Stimulated activated CD8-positive, alpha-beta memory T cell treated with anti-CD3 and anti-CD28 coated beads, Interleukin-7, amount 100 ng/mL, for 48 hours (primary cell): ENCODE measurements around the gene IFNK.

Experiments used
- DNase-seq, 2 donors: peaks; one replicate each; pipeline ENCODE4 v3.0.0-alpha.2; 2020; ENCODE audit warnings: low read depth in 1 of 2; ENCODE audit errors: extremely low read depth in 1 of 2

The IFNK gene

GRCh38 chr9:27572566-27572917 lies 48.5 kb downstream of the IFNK start:
- peak in 1 of 2 donors; percentile 57 for DNase-seq

DNA sequence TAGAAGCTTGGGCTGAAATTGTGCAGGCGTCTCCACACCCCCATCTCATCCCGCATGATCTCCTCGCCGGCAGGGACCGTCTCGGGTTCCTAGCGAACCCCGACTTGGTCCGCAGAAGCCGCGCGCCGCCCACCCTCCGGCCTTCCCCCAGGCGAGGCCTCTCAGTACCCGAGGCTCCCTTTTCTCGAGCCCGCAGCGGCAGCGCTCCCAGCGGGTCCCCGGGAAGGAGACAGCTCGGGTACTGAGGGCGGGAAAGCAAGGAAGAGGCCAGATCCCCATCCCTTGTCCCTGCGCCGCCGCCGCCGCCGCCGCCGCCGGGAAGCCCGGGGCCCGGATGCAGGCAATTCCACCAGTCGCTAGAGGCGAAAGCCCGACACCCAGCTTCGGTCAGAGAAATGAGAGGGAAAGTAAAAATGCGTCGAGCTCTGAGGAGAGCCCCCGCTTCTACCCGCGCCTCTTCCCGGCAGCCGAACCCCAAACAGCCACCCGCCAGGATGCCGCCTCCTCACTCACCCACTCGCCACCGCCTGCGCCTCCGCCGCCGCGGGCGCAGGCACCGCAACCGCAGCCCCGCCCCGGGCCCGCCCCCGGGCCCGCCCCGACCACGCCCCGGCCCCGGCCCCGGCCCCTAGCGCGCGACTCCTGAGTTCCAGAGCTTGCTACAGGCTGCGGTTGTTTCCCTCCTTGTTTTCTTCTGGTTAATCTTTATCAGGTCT lies 49.0 kb downstream of the IFNK start, which contains the start of gene C9orf72:
Gene C9orf72, minus strand, starts transcription at position 564 of the 716 bp plus-strand sequence. CDS start 6,361 bp downstream, outside the sequence.
- peak; percentile 74 to 77 for DNase-seq

DNA sequence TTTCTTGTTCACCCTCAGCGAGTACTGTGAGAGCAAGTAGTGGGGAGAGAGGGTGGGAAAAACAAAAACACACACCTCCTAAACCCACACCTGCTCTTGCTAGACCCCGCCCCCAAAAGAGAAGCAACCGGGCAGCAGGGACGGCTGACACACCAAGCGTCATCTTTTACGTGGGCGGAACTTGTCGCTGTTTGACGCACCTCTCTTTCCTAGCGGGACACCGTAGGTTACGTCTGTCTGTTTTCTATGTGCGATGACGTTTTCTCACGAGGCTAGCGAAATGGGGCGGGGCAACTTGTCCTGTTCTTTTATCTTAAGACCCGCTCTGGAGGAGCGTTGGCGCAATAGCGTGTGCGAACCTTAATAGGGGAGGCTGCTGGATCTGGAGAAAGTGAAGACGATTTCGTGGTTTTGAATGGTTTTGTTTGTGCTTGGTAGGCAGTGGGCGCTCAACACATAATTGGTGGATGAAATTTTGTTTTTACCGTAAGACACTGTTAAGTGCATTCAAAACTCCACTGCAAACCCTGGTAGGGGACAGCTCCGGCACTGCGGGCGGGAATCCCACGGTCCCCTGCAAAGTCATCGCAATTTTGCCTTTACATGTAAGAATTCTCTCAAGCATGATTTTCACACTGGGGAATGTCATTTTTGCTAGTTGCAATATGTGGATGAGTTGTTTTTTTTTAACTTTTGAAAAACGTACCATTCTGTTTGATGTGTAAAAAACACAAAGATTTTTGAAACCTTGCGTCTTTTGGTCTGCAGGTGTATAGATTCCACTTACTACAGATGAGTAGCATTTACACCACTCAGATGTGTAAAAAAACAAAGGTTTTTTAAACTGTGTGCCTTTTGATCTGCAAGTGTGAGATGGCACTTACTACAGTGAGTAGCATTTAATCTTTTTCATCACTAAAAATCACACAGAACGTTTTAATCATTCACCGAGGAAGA lies 49.8 kb downstream of the IFNK start:
- peak; percentile 80 to 97 for DNase-seq
